ENCODE data around the gene SERPINF2.
"Not testable (repeated sequence)": the region's sequence is repeated elsewhere in the genome, so short reads cannot be mapped to it uniquely, and the experiment has no call there.

Gene SERPINF2

GRCh38 chr17:1735834-1736347, 6.8 kb upstream of the SERPINF2 start:
- no peak for DNase-seq

GRCh38 chr17:1736348-1737281, 6.1 kb upstream of the SERPINF2 start:
- DNase-seq: peak; percentile 58

- DNase-seq: no peak
These were observed 5.0 kb upstream of the SERPINF2 start for GRCh38 chr17:1737531-1738291.

- DNase-seq: not testable (repeated sequence)
These were observed 772 bp upstream of the SERPINF2 start for GRCh38 chr17:1741899-1742298.

- no peak for DNase-seq
These were observed 393 bp downstream of the SERPINF2 start for GRCh38 chr17:1743088-1743439.

GRCh38 chr17:1744551-1745512, 2.2 kb downstream of the SERPINF2 start:
- no peak for DNase-seq

GRCh38 chr17:1745513-1746020, 2.9 kb downstream of the SERPINF2 start:
- no peak for DNase-seq

- DNase-seq: no peak
These were observed 4.4 kb downstream of the SERPINF2 start for GRCh38 chr17:1746975-1747543.

GRCh38 chr17:1750628-1751027, 8.0 kb downstream of the SERPINF2 start:
- no peak for DNase-seq

GRCh38 chr17:1752425-1753262, 10.0 kb downstream of the SERPINF2 start:
- no peak for DNase-seq

GRCh38 chr17:1753767-1754429, 11.2 kb downstream of the SERPINF2 start:
- DNase-seq: no peak

GRCh38 chr17:1754430-1755112, 11.9 kb downstream of the SERPINF2 start:
- DNase-seq: no peak

GRCh38 chr17:1755252-1755826, 12.7 kb downstream of the SERPINF2 start:
- DNase-seq: no peak

GRCh38 chr17:1755827-1756262, 13.2 kb downstream of the SERPINF2 start:
- no peak for DNase-seq

GRCh38 chr17:1758807-1759206, 16.1 kb downstream of the SERPINF2 start:
- DNase-seq: no peak

- no peak for DNase-seq
These were observed 16.9 kb downstream of the SERPINF2 start for GRCh38 chr17:1759529-1759928.

GRCh38 chr17:1762233-1762900, 19.7 kb downstream of the SERPINF2 start:
- DNase-seq: peak; percentile 40
